Effector memory CD8-positive, alpha-beta T cell (primary cell): Measurements from ENCODE around the gene AKIRIN2.
A peak's percentile ranks its signal among the peaks of the same experiment; 100 is the strongest.

Experiments
- ATAC-seq: fragments of 150-1000 bp; cut with Tn5 transposase; replicated peaks from 2 replicates; pipeline ENCODE4 v1.10.0; 2021; ENCODE audit warnings: mild to moderate bottlenecking, moderate library complexity
- DNase-seq, 3 experiments: peaks; one replicate each; pipeline ENCODE4 v3.0.0; 2021
- H3K27ac Mint-ChIP-seq, 2 donors: one replicate each; pipeline ENCODE4 v1.8.0; 2022; ENCODE audit warnings: mild to moderate bottlenecking in 2 of 2, mixed read lengths in 2 of 2, moderate library complexity in 2 of 2
- H3K27me3 Mint-ChIP-seq, 2 donors: one replicate each; pipeline ENCODE4 v1.8.0; 2022; ENCODE audit warnings: mixed read lengths in 2 of 2
- H3K36me3 Mint-ChIP-seq: one replicate; pipeline ENCODE4 v1.8.0; 2022; ENCODE audit warnings: mild to moderate bottlenecking, moderate library complexity, mixed read lengths; ENCODE audit not compliant: insufficient read depth
- H3K4me1 Mint-ChIP-seq, 2 donors: one replicate each; pipeline ENCODE4 v1.8.0; 2022; ENCODE audit warnings: low read depth in 2 of 2, mixed read lengths in 2 of 2
- H3K4me3 Mint-ChIP-seq, 2 donors: one replicate each; pipeline ENCODE4 v1.8.0; 2022; ENCODE audit warnings: mild to moderate bottlenecking in 2 of 2, mixed read lengths in 2 of 2, moderate library complexity in 2 of 2
- H3K9me3 Mint-ChIP-seq, 2 donors: one replicate each; pipeline ENCODE4 v1.8.0; 2022; ENCODE audit warnings: mixed read lengths in 2 of 2

The AKIRIN2 gene

GRCh38 chr6:87653074-87653962 is 48.7 kb downstream of the AKIRIN2 start:
- Mint-ChIP-seq H3K36me3 (peaks cover 12% of the 10 kb centered on the region), H3K27ac (peak overlapping the region in 1 of 2 donors; percentile 44), H3K9me3 (no peaks in the 10 kb centered on the region), H3K27me3 (no peaks in the 10 kb centered on the region), H3K4me1 (peaks cover 4% of the 10 kb centered on the region in 2 donors), H3K4me3 (no peak overlapping the region)
- ATAC-seq = peak; percentile 47
- DNase-seq = no peak

DNA sequence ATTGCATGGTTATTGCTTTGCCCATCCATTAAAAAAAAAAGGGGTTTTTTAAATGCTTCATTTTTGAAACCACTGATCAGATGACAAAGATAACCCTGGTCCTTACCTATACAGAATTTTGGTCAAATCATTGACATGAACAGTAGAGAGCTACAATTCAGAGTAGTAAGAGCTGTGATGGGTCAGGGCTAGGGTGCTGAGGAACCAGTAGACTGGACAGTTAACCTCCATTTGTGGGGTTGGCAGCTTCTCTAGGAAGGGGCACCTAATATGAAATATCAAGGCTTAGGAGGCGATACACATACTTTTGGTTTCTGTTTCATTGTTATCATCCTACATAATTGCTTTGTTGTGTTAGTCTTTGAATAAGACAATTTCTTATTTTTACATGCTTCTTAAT is 57.0 kb downstream of the AKIRIN2 start:
- H3K27ac Mint-ChIP-seq = peak overlapping the region; percentile 74 to 94
- ATAC-seq = peak; percentile 65

DNA sequence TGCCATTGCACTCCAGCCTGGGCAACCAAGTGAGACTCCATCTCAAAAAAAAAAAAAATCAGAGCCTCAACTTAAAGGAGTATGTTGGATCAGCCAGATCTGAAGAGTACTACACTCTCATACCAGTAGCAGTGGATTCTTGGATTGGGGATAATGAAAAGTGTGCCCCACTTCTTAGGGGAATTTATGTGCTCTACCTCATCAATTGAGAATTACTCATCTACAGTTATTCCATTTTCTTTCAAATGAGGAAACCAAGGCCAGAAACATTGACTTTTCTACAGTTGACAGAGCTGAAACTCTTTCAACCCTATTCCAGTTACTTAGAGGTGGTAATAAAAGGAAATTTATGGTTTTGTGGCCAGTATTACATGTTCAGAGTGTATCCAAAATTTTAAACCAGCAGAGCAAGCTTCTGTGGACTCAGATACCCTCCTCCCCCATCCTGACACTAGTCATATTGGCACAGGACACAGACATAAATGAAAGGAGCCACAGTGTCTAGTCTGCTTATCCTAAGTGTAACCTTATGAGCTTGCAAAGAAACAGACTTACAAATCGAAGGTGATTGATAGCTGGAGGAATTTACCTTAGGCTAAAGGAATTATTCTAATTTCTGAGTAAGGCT is 60.9 kb downstream of the AKIRIN2 start:
- peaks cover 23% of the 10 kb centered on the region for H3K36me3 Mint-ChIP-seq
- ATAC-seq (no peak), DNase-seq (no peak)
- H3K9me3 Mint-ChIP-seq = no peaks in the 10 kb centered on the region
- peaks cover 5 to 10% of the 10 kb centered on the region in 2 donors for H3K4me1 Mint-ChIP-seq
- H3K4me3 Mint-ChIP-seq = no peak overlapping the region
- no peak overlapping the region for H3K27ac Mint-ChIP-seq
- no peaks in the 10 kb centered on the region for H3K27me3 Mint-ChIP-seq

More for the DNA sequence above, 57.0 kb downstream of the AKIRIN2 start:
- peak in 1 of 3 experiments; percentile 3 for DNase-seq
- H3K36me3 Mint-ChIP-seq = peaks cover 7% of the 10 kb centered on the region
- H3K27me3 Mint-ChIP-seq = no peaks in the 10 kb centered on the region
- no peaks in the 10 kb centered on the region for H3K9me3 Mint-ChIP-seq
- H3K4me3 Mint-ChIP-seq = peak overlapping the region; percentile 69 to 71
- peaks cover 9 to 10% of the 10 kb centered on the region in 2 donors for H3K4me1 Mint-ChIP-seq

DNA sequence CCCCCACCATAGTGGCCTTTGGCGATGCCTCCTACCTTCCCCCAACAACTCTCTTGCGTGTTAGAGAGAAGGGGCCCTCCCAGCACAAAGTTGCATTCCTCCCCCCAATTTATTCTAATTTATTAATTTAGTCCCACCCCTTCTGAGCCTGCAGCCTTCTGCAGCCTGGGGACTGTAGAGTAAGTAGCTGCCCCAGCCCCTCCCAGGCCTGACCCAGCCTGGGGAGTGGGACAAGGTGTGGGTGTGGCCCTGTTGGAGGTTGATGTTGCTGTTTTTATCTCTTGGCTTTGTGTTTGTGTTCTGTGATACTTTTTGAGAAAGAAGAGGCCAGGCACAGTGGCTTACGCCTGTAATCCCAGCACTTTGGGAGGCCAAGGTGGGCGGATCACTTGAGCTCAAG is 62.7 kb downstream of the AKIRIN2 start:
- no peaks in the 10 kb centered on the region for H3K27me3 Mint-ChIP-seq
- H3K27ac Mint-ChIP-seq = no peak overlapping the region
- peaks cover 0 to under 1% of the 10 kb centered on the region in 2 donors for H3K4me1 Mint-ChIP-seq
- no peak for DNase-seq
- no peaks in the 10 kb centered on the region for H3K9me3 Mint-ChIP-seq
- H3K4me3 Mint-ChIP-seq = no peak overlapping the region
- H3K36me3 Mint-ChIP-seq = peaks cover 28% of the 10 kb centered on the region
- ATAC-seq = no peak

DNA sequence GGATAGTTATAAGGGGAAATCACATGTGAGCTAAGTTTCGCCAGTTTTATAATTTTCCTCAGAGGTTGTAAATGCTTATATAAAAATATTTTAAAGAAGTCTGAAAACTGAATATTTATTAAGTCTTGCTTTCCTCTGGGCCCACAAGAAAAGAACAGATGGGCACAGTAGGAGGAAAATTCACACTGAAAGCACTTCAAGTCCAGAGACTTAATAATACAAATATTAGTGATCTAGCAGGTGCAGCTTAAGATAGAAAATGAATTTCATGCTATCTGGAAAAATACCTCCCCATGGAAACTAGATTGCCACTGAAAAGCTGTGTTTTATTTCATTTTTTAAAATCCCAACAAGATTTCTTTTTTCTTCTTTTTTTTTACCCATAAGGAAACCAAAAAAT is 64.9 kb downstream of the AKIRIN2 start:
- DNase-seq (no peak), ATAC-seq (no peak)
- H3K9me3 Mint-ChIP-seq = no peaks in the 10 kb centered on the region
- H3K27ac Mint-ChIP-seq = no peak overlapping the region
- H3K27me3 Mint-ChIP-seq = no peaks in the 10 kb centered on the region
- H3K4me3 Mint-ChIP-seq = no peak overlapping the region
- peaks cover 28% of the 10 kb centered on the region for H3K36me3 Mint-ChIP-seq
- peaks cover 0 to 5% of the 10 kb centered on the region in 2 donors for H3K4me1 Mint-ChIP-seq

- Mint-ChIP-seq H3K27ac (no peak overlapping the region), H3K9me3 (no peaks in the 10 kb centered on the region), H3K4me3 (no peak overlapping the region), H3K36me3 (peaks cover 33% of the 10 kb centered on the region), H3K4me1 (peaks cover 0 to 5% of the 10 kb centered on the region in 2 donors), H3K27me3 (no peaks in the 10 kb centered on the region)
- DNase-seq = no peak
- ATAC-seq = no peak
Measured at GRCh38 chr6:87636315-87636714, 65.7 kb downstream of the AKIRIN2 start.

DNA sequence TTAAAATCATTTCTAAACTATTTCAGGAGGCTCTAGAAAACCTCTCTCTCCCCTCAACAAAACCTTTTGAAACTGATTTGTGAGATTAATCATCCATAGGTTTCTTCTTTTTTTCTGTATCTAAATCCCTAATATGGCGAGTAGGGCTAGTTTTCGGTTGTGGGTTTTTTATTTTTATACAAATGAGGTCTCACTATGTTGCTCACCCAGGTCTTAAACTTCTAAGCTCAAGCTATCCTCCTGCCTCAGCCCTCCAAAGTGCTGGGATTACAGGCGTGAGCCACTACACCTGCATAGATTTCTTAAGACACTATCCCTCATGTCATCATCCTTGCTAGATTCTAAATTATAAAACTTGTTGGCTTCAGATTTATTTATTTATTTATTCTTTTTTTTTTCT is 68.2 kb downstream of the AKIRIN2 start:
- no peak for DNase-seq
- no peak overlapping the region for H3K4me3 Mint-ChIP-seq
- H3K9me3 Mint-ChIP-seq = no peaks in the 10 kb centered on the region
- no peaks in the 10 kb centered on the region for H3K27me3 Mint-ChIP-seq
- H3K27ac Mint-ChIP-seq = no peak overlapping the region
- H3K4me1 Mint-ChIP-seq = peaks cover 0 to 5% of the 10 kb centered on the region in 2 donors
- ATAC-seq = no peak
- peaks cover 17% of the 10 kb centered on the region for H3K36me3 Mint-ChIP-seq

- H3K27me3 Mint-ChIP-seq = no peaks in the 10 kb centered on the region
- DNase-seq = no peak
- H3K4me3 Mint-ChIP-seq = no peak overlapping the region
- no peak overlapping the region for H3K27ac Mint-ChIP-seq
- no peak for ATAC-seq
- peaks cover 6% of the 10 kb centered on the region for H3K36me3 Mint-ChIP-seq
- no peaks in the 10 kb centered on the region for H3K9me3 Mint-ChIP-seq
- H3K4me1 Mint-ChIP-seq = peaks cover 0 to 5% of the 10 kb centered on the region in 2 donors
Measured at GRCh38 chr6:87630746-87631145, 71.3 kb downstream of the AKIRIN2 start.

DNA sequence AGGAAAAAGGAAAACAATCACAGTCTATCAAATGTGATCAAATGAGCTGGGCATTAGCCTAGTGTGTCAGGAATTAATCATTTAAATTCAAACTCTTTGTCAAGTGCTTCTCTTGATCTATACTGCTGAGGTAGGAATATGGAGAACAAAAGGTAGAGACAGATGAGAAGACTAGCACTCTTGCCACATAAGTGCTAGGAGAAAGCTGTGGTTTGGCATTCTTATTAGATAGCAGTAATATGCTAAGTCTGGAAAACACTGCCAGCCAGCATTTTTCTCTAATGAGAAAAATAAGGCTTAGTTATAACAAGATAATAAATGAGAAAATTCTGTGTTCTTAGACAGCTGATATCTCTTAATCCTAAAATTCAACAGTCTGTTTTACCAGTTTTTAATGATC is 73.2 kb downstream of the AKIRIN2 start:
- Mint-ChIP-seq H3K4me3 (no peak overlapping the region), H3K27me3 (no peaks in the 10 kb centered on the region), H3K27ac (no peak overlapping the region), H3K9me3 (no peaks in the 10 kb centered on the region), H3K4me1 (peaks cover 0 to 5% of the 10 kb centered on the region in 2 donors), H3K36me3 (peaks cover 9% of the 10 kb centered on the region)
- ATAC-seq = no peak
- DNase-seq = no peak

DNA sequence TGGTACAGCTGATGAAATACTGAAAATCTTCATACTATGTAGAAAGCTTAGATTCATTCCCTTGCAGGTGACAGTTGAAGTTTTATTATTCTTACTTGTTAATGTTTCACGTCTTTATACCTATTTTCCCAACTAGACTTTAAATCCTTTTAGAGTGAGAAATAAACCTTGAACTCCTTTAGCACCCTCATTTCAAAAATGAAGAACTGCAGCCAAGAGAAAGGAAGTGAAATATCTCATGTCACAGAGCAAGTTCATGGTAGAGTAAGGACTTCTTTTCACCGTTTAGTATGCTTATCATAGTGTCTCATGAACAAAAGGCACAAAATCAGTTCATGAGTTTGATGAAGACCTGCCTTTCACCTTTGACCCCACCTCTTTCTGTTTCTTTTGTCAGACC is 73.6 kb downstream of the AKIRIN2 start:
- DNase-seq = no peak
- H3K4me1 Mint-ChIP-seq = peaks cover 0 to 5% of the 10 kb centered on the region in 2 donors
- H3K4me3 Mint-ChIP-seq = no peak overlapping the region
- ATAC-seq = no peak
- no peaks in the 10 kb centered on the region for H3K27me3 Mint-ChIP-seq
- no peak overlapping the region for H3K27ac Mint-ChIP-seq
- H3K9me3 Mint-ChIP-seq = no peaks in the 10 kb centered on the region
- peaks cover 9% of the 10 kb centered on the region for H3K36me3 Mint-ChIP-seq
